Measurements from ENCODE around the gene PLIN3.
"Not testable (repeated sequence)": the region's sequence is repeated elsewhere in the genome, so short reads cannot be mapped to it uniquely, and the experiment has no call there.

The PLIN3 gene

GRCh38 chr19:4866595-4867424 is 657 bp downstream of the PLIN3 start:
- TF ChIP-seq CTCF (conservative IDR thresholded peaks at IDR 0.05) (no peak), ZFX (IDR thresholded peaks at IDR 0.05) (no peak)
- peak overlapping the region; percentile 77 for H3K27ac ChIP-seq

GRCh38 chr19:4861147-4861546 is 6.3 kb downstream of the PLIN3 start:
- TF ChIP-seq ZFX (IDR thresholded peaks at IDR 0.05) (no peak), CTCF (conservative IDR thresholded peaks at IDR 0.05) (no peak)
- peak overlapping the region; percentile 51 for H3K27ac ChIP-seq

- TF ChIP-seq CTCF (conservative IDR thresholded peaks at IDR 0.05) = no peak
- TF ChIP-seq ZFX (IDR thresholded peaks at IDR 0.05) = no peak
- H3K27ac ChIP-seq = no peak overlapping the region
Observed at GRCh38 chr19:4859697-4860096, 7.8 kb downstream of the PLIN3 start.

GRCh38 chr19:4856468-4856867 is 11.0 kb downstream of the PLIN3 start:
- H3K27ac ChIP-seq = not testable (repeated sequence)

- H3K27ac ChIP-seq = not testable (repeated sequence)
Observed at GRCh38 chr19:4853506-4853905, 14.0 kb downstream of the PLIN3 start.

GRCh38 chr19:4852484-4852883 is 15.0 kb downstream of the PLIN3 start:
- TF ChIP-seq ZFX (IDR thresholded peaks at IDR 0.05) (no peak), CTCF (conservative IDR thresholded peaks at IDR 0.05) (no peak)
- no peak overlapping the region for H3K27ac ChIP-seq

GRCh38 chr19:4851551-4852290 is 15.7 kb downstream of the PLIN3 start:
- no peak overlapping the region for H3K27ac ChIP-seq
- TF ChIP-seq CTCF (conservative IDR thresholded peaks at IDR 0.05) (peak; percentile 87), ZFX (IDR thresholded peaks at IDR 0.05) (no peak)

GRCh38 chr19:4849019-4849418 is 18.4 kb downstream of the PLIN3 start:
- H3K27ac ChIP-seq = no peak overlapping the region

More at GRCh38 chr19:4849019-4849418, 18.4 kb downstream of the PLIN3 start:
- no peak for TF ChIP-seq ZFX (IDR thresholded peaks at IDR 0.05)
- no peak for TF ChIP-seq CTCF (conservative IDR thresholded peaks at IDR 0.05)

Measured in C4-2B (cell line).